Endothelial cell of umbilical vein (primary cell): ENCODE data around the gene UTS2B. TPM values are rescaled to one million over a fixed set of nuclear protein-coding genes. Genes with fewer than 3 reads are reported as not detected.

Source experiments
- BruUV-seq: library from RNA; stranded (reverse); fragments of 400-500 nt; replicated peaks from 2 replicates; lab custom pipeline; 2021; lab: Mats Ljungman, UMichigan
- CTCF ChIA-PET: fragments of 300-600, 350-600 bp; sonication (Branson Sonifier 250); formaldehyde crosslinking; loops from one replicate; lab custom pipeline; 2021; ENCODE audit warnings: antibody characterized with exemption, inconsistent platforms; lab: Charles Lee
- POLR2A ChIA-PET: fragments of 300-600, 350-600 bp; sonication (Branson Sonifier 250); formaldehyde crosslinking; loops from one replicate; lab custom pipeline; 2021; ENCODE audit warnings: antibody characterized with exemption, inconsistent platforms; lab: Charles Lee
- DNase-seq: peaks from one replicate; pipeline ENCODE4 v3.0.0-alpha.2; 2011; ENCODE audit warnings: low read depth, low spot score
- FAIRE-seq: peaks from 2 replicates; lab custom pipeline; 2011; peaks lifted over from hg19 to GRCh38; lab: Jason Lieb, UNC
- H2AFZ ChIP-seq: 2 replicates; pipeline ENCODE4 v1.6.0; 2012; ENCODE audit warnings: low read depth, low read length, control low read depth, inconsistent platforms
- H3K27ac ChIP-seq: 2 replicates; pipeline ENCODE4 v1.5.1; 2011; ENCODE audit warnings: low read depth, mild to moderate bottlenecking, control low read depth, low read length, moderate library complexity; ENCODE audit not compliant: insufficient read depth
- H3K27me3 ChIP-seq, 2 experiments: 2 replicates each; pipeline versions ENCODE4 v1.6.0 to v1.6.1; 2011; ENCODE audit warnings: low read length in 2 of 2, mixed read lengths in 1 of 2; ENCODE audit not compliant: control insufficient read depth in 2 of 2, insufficient read depth in 2 of 2
- H3K36me3 ChIP-seq, 2 experiments: 2 replicates in 1 of 2; 3 replicates in 1 of 2; pipeline ENCODE4 v1.5.1; 2011; ENCODE audit warnings: low read length in 2 of 2, mild to moderate bottlenecking in 1 of 2, moderate library complexity in 1 of 2; ENCODE audit not compliant: control insufficient read depth in 2 of 2, insufficient read depth in 2 of 2; ENCODE audit errors: extremely low read depth in 1 of 2
- H3K4me1 ChIP-seq: 3 replicates; pipeline ENCODE4 v1.5.1; 2011; ENCODE audit warnings: mild to moderate bottlenecking, low read length; ENCODE audit not compliant: control insufficient read depth, insufficient read depth; ENCODE audit errors: extremely low read depth
- H3K4me2 ChIP-seq: 2 replicates; pipeline ENCODE4 v1.6.1; 2011; ENCODE audit warnings: low read length, control low read depth, mixed read lengths; ENCODE audit not compliant: insufficient read depth
- H3K4me3 ChIP-seq, 3 experiments: fragments of 200-600 bp in 1 of 3; sonication (generic), shearing (Covaris generic) in 1 of 3; replicated peaks in 1 of 3; 2 replicates each; pipeline ENCODE4 v1.5.1; 2011 to 2016; ENCODE audit warnings: control low read depth in 3 of 3, low read length in 3 of 3, mild to moderate bottlenecking in 2 of 3, inconsistent platforms in 1 of 3, low read depth in 1 of 3, moderate library complexity in 1 of 3; ENCODE audit not compliant: insufficient read depth in 1 of 3
- H3K79me2 ChIP-seq: 2 replicates; pipeline ENCODE4 v1.6.0; 2012; ENCODE audit warnings: low read length, inconsistent platforms; ENCODE audit not compliant: control insufficient read depth, insufficient read depth
- H3K9ac ChIP-seq: replicated peaks from 2 replicates; pipeline ENCODE3; 2011; ENCODE audit warnings: low read length, control low read depth; ENCODE audit not compliant: insufficient read depth; ENCODE audit errors: extremely low read depth
- H3K9me1 ChIP-seq: replicated peaks from 3 replicates; pipeline ENCODE4 v1.6.0; 2011; ENCODE audit warnings: mild to moderate bottlenecking, low read length; ENCODE audit not compliant: control insufficient read depth, insufficient read depth; ENCODE audit errors: extremely low read depth
- H3K9me3 ChIP-seq: replicated peaks from 2 replicates; pipeline ENCODE4 v1.5.1; 2012; ENCODE audit warnings: low read length, inconsistent platforms; ENCODE audit not compliant: control insufficient read depth, insufficient read depth
- H4K20me1 ChIP-seq: replicated peaks from 2 replicates; pipeline ENCODE3; 2011; ENCODE audit warnings: mild to moderate bottlenecking, low read length; ENCODE audit not compliant: control insufficient read depth, insufficient read depth; ENCODE audit errors: extremely low read depth
- CTCF ChIP-seq, 2 donors: IDR thresholded peaks; 1 replicate in 1 of 2; 2 replicates in 1 of 2; pipeline ENCODE4 v1.5.1; 2011; ENCODE audit warnings: low read length in 2 of 2, mild to moderate bottlenecking in 2 of 2, moderate library complexity in 2 of 2, control low read depth in 1 of 2, inconsistent platforms in 1 of 2, low read depth in 1 of 2; ENCODE audit not compliant: insufficient read depth in 1 of 2; ENCODE audit errors: extremely low read depth in 1 of 2
- EZH2 ChIP-seq: IDR thresholded peaks from 2 replicates; pipeline ENCODE4 v1.6.1; 2012; ENCODE audit warnings: borderline replicate concordance, low read depth, mild to moderate bottlenecking, moderate library complexity, low read length, inconsistent platforms; ENCODE audit not compliant: severe bottlenecking
- FOS ChIP-seq: IDR thresholded peaks from 2 replicates; pipeline ENCODE4 v1.6.1; 2011; ENCODE audit warnings: mild to moderate bottlenecking, low read length, moderate library complexity, borderline replicate concordance; ENCODE audit not compliant: insufficient read depth
- GATA2 ChIP-seq: IDR thresholded peaks from 2 replicates; pipeline ENCODE4 v1.7.0; 2011; ENCODE audit warnings: low read depth, mild to moderate bottlenecking, moderate library complexity, mixed read lengths, low read length; ENCODE audit not compliant: insufficient read length, insufficient read depth
- MAX ChIP-seq: IDR thresholded peaks from 2 replicates; pipeline ENCODE4 v1.6.1; 2011; ENCODE audit not compliant: insufficient read depth, insufficient read length
- MYC ChIP-seq: IDR thresholded peaks from one replicate; pipeline ENCODE4 v1.6.1; 2011; ENCODE audit warnings: mild to moderate bottlenecking, low read depth, low read length
- POLR2A ChIP-seq: IDR thresholded peaks from 2 replicates; pipeline ENCODE4 v1.6.1; 2012; ENCODE audit warnings: low read depth, mild to moderate bottlenecking, control low read depth, low read length
- POLR2AphosphoS5 ChIP-seq: IDR thresholded peaks from 2 replicates; pipeline ENCODE4 v1.6.1; 2012; ENCODE audit warnings: low read depth, mild to moderate bottlenecking, control low read depth, low read length, moderate library complexity; ENCODE audit not compliant: insufficient read depth
- dilution Hi-C: fragments of 300-500 bp; cut with MboI; formaldehyde crosslinking; loops from one replicate; pipeline ENCODE4 v1.15.0; 2019; ENCODE audit warnings: low sequenced_read_pairs; ENCODE audit not compliant: extremely low pct_ligation_motif_present
- intact Hi-C: fragments of 100-400 bp; cut with micrococcal nuclease; formaldehyde crosslinking; loops from one replicate; pipeline ENCODE4 v1.10.0; 2022
- polyA plus RNA-seq, 4 experiments: library from polyadenylated mRNA; depleted of rRNA in 3 of 4; stranded (reverse) in 3 of 4; unstranded in 1 of 4; fragments of >200 nt; gene quantifications; 2 replicates each; pipeline versions ENCODE4 v1.2.1 to v1.2.3, GENCODE V29; 2011 to 2012; ENCODE audit warnings: missing spikeins in 1 of 4
- total RNA-seq: library from RNA; stranded (reverse); gene quantifications from 2 replicates; pipeline ENCODE4 v1.2.3, GENCODE V29; 2021

UTS2B gene
- total and polyA plus RNA-seq, 2 donors (not counting 3 experiments of a cell fraction or from before 2014, with no cell fraction given), result 0.21 to 1.1 TPM

DNA sequence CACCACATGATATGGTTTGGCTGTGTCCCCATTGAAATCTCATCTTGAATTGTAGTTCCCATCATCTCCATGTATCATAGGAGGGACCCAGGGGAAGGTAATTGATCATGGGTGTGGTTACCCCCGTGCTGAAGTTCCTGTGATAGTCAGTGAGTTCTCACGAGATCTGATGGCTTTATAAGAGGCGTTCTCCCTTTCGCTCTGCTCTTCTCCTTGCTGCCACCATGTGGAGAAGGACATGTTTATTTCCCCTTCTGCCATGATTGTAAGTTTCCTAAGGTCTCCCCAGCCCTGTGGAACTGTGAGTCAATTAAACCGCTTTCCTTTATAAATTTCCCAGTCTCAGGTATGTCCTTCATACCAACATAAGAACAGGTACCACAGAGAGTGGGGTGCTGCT is 109.4 kb downstream of the UTS2B start:
- Histone ChIP-seq H3K27me3 (no peaks in the 10 kb centered on the region), H3K27ac (no peak overlapping the region), H3K79me2 (no peaks in the 10 kb centered on the region), H3K36me3 (no peaks in the 10 kb centered on the region), H3K9me1 (no peaks in the 10 kb centered on the region), H3K9me3 (no peaks in the 10 kb centered on the region), H3K4me1 (no peaks in the 10 kb centered on the region), H3K4me2 (no peak overlapping the region), H2AFZ (no peak overlapping the region), H3K4me3 (no peak overlapping the region), H4K20me1 (no peaks in the 10 kb centered on the region), H3K9ac (no peak overlapping the region)
- FAIRE-seq, result no peak
- ChIA-PET POLR2A (no interaction called here), CTCF (no interaction called here)
- intact Hi-C loops (loop anchor here (5.0 kb wide), 1 partner anchor 84 kb away; no protein-coding TSS in a partner anchor), dilution Hi-C loops (no loop called here)
- no TSS peak for BruUV-seq
- no peak for DNase-seq
- TF ChIP-seq FOS (no peak), MYC (no peak), POLR2AphosphoS5 (no peak), CTCF (IDR thresholded peaks at IDR 0.05; ENCODE audit: extremely low read depth in 1 of 2, insufficient read depth in 1 of 2, low read depth in 1 of 2, low read length in 2 of 2) (no peak), GATA2 (no peak), EZH2 (no peak), MAX (no peak), POLR2A (no peak)
